ENCODE measurements around the gene CRY1.
"Not testable (repeated sequence)": the region's sequence is repeated elsewhere in the genome, so short reads cannot be mapped to it uniquely, and the experiment has no call there.

The CRY1 gene

DNA sequence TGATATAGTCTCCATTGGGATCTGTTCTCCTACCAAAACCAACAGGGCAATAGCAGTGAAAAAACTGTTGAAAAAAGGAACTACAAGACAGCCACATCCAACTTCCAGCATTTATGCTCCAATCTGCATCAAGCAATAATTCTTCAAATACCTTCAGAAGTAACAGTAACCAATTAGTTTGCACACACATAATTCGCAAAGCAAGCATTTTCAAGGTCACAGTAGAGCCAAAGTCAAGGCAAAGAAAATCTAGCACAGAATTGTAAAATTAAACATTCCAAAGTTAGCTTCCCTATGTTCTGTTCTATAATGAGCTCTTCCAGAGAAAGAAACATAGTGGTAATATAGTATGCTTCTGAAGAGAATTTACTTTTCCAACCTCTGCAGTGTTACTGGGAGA is 95.4 kb downstream of the CRY1 start:
- FAIRE-seq = no peak

DNA sequence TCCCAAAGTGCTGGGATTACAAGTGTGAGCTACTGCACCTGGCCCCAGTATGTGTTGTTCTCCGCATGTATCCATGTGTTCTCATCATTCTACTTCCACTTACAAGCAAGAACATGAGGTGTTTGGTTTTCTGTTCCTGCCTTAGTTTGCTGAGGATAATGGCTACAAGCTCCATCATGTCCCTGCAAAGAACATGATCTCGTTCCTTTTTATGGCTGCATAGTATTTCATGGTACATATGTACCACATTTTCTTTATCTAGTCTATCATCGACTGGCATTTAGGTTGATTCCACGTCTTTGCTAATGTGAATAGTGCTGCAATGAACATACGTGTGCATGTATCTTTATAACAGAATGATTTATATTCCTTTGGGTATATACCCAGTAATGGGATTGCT is 97.2 kb downstream of the CRY1 start:
- FAIRE-seq = not testable (repeated sequence)

DNA sequence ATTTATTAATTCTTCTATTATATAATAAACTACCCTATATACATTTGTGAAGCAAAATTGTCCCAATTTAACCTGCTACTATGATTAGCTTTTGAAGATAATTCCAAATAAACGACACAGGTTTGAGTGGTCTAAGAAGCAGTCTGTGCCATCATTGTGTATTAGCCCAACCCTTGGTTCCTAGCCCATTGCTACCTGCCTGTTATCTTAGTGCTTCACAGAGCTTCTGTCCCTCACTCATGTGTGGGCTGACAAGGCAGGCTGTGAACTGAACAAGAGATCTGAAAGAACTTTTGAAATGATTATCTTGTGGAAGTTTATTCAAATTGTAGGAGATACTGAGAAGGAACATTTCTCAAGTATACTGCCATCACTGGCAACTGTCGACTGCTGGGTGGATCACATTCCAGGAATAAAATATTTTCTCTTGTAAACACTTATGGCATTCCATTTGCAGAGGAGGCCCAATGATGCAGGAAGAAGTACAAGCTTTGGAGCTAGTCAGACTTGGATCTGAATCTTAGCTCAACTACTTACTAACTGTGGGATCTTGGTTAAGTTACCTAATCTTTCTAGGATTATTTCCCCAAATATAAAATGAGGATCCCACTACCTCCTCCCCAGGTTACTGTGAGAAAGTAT is 98.6 kb downstream of the CRY1 start:
- no peak for FAIRE-seq

DNA sequence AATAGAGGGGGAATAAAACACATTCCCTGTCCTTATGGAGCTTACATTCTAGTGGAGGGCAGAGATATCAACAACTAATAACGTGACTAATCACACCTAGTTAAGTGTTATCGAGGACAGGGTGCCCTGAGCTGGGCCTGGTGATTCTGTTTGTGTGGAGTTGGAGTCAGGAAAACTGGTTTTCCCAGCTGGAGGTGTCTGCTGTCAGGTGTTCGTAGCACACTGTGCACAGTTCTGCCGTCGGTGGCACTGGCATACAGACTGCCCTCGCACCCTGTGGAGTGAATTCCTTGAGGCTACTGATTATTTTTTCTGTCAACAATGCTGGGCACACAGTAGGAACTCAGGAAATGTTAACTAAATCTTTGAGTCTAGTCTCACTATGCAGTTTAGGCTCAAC is 105.5 kb downstream of the CRY1 start:
- no peak for FAIRE-seq

DNA sequence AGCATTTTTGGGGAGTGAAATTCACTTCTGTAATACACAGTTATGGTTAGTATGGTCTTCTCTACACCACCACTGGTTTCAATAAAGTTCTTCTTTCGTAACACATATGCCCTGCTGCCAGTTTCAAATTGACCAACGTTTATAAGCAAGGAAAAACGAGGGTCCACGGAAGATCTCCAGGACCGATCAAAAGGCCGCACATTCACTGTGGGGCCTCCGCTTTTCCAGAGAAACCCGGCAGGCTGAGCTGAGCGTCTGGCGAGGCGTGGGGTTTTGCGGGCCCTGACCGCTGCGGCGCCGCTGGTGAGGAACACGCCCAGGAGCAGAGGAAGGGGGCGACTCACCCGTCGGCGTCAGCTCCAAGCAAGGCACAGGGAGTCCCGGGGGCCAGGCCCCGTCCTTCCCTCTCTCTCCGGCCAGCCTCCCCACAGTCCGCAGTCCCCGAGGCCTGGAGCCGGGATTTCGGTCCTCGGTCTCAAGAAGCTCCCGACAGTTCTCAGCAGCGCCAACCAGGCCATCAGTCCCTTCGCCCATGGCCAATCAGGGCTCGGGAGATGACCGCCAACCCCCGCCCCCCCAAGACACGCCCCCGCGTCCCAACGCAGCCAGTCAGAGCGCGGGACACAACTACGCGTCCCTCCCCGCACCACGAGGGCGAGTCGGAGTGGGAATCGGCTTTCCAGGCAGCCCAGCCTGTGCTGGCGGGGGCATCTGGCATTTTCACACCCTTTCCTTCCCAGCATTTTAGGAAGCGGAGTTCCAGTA is 106.5 kb downstream of the CRY1 start, which contains the start of gene MTERF2:
TSS of gene MTERF2 (minus strand) at position 522 of the 765 bp plus-strand sequence. CDS start 8,432 bp downstream, outside the sequence.
- FAIRE-seq = no peak

DNA sequence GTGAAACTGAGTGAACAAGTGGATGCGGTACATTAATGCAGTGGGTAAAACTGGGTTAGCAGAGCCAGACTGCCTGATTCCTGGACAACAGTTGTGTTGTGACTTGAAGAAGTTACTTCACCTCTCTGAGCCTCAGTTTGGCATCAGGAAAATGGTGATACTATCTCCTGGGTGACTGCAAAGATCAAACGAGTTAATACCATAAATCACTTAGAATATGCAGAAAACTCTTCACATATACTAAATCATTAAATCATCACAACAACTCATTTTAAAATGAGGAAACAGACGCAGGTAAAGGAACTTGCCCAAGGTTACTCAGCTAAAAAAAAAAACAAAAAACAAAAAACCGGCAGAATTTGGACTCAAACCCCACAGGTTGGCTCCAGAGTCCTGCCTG is 107.2 kb downstream of the CRY1 start:
- no peak for FAIRE-seq

DNA sequence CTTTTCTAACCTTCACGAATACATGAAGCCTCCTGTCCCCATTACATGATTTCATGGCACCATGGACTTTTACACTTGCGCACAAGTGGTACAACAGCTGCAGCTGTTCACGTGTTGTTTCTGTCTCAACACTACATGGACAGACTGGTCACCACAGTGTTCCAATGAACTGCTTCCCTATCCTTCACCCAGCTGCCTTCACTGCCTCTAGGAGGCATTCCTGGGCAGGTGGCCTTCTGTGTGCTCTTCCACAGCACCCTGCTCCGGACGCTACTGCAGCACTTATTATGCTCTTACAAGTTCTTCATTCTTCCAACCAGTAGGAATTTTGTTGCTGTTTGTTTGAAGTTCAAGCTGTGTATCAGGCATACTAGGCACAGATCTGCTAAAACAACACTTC is 107.9 kb downstream of the CRY1 start:
- FAIRE-seq = no peak

DNA sequence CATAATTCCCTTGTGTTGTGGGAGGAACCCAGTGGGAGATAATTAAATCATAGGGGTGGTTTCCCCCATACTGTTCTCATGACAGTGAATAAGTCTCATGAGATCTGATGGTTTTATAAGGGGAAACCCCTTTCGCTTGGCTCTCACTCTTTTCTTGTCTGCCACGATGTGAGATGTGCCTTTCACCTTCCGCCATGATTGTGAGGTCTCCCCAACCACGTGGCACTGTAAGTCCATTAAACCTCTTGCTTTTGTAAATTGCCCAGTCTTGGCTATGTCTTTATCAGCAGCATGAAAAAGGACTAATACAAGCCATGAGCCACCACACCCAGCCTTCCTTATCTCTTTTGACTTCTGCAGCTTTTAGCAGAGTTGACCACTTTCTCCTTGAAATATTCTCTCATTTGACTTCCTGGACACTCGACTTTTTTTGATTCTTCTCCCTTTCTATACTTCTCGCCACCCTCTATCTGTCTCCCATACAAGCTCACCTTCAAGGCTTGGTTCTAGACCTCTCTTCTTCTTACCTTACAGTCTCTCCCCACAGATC is 108.7 kb downstream of the CRY1 start:
- FAIRE-seq = no peak

DNA sequence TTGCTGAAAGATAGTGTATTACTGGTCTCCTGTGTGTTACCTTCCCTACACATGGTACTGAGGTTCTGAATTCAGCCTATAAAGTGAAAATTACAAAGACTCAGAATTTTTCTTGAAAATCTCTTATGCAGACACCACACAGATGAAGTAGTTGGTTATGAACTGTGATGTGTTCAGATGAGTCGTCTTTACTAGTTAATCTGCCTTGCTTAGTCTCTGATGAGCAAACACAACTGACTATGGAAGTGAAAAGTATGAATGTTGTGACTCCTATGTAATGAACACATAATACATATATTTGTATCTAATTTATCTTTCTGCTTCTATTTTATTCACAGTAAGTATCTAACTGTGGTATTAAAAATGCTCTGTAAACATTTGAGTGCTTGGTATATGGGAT is 111.1 kb downstream of the CRY1 start:
- no peak for FAIRE-seq

DNA sequence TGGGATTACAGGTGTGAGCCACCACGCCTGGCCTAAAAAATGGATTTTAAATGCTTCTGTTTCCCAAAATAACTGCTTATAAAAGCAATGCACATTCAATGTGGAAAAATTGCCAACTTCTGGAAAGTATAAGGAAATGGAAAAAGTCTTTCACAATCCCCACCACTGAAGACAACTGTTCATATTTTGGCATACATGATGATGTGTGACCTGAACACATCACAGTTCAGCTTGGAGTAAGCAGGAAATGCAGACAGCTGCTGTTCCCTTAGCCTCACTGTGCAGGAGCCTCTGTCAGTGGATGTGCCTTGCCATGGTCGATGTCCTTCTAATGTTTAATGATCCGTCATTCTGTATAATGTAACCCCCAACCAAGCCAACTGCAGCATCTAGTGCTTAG is 111.6 kb downstream of the CRY1 start:
- no peak for FAIRE-seq

DNA sequence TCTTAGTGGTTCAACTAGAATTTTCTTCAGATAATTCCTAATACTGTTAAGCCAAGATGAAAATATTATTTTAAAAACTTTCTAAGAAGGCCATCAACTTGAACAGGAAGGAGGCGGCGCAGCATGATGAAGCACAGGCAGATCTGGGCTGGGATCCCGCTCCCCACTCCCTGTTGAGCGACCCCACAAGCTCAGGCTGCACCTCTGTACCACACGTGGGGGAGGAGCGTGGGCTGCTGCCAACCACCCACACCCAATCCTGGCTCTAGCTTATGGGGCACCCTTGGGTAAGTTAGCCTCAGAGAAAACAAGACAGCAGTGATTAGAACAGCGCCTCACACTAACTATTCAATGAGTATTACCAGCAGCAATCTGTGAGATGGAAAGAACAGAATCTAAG is 112.4 kb downstream of the CRY1 start:
- no peak for FAIRE-seq

DNA sequence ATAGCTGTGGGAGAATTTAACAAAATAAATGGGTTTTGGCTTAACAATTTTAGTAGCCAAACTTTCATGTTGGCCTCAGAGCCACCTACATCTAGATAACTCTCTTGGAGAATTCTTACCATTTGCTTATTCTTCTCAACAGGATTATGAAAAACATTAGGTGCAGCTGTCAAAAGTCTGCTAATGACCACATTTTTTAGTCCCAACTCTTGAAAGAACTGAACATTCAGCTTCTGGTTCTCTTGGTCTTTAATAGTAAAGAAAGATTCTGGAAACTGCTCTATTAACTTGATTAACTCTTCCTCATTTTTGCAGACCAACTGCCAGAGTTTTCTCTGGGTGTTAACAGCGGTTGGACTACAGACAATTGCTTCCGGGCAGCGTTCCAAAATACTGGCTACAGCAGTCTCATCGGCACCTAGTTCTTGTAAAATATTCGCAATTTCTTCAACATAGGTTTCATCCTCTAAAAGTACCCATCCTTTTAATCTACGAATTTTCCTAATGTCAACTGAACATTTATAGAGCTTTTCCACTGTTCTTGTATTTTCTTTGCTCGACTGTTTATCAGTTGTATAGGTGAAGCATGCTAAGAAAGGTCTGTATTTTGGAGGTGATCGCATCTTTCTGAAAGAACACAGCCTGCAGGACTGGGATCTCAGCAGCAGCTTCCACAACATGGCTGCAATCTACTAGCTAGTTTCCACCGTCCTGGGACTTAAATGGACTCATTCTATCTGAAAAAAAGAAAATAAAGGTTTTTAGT is 115.1 kb downstream of the CRY1 start:
- peak; percentile 76 for FAIRE-seq

DNA sequence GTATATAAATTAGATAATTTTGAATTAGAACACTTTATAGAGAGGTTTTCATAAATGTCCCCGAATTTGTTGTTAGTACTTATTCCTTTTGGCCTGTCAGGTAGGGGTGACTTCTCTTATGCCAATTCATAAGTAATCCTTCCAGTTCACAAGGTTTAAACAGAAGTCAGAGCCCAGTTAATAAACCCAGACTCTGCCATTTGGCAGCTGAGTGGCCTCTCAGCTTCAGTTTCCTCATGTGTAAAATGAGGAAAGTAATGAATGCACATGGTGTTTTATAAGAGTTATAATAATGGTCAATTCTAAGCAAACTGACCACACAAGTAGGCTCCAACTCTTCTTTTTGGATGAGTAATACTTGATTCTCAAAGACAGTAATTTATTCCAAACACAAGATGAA is 116.7 kb downstream of the CRY1 start:
- FAIRE-seq = no peak

DNA sequence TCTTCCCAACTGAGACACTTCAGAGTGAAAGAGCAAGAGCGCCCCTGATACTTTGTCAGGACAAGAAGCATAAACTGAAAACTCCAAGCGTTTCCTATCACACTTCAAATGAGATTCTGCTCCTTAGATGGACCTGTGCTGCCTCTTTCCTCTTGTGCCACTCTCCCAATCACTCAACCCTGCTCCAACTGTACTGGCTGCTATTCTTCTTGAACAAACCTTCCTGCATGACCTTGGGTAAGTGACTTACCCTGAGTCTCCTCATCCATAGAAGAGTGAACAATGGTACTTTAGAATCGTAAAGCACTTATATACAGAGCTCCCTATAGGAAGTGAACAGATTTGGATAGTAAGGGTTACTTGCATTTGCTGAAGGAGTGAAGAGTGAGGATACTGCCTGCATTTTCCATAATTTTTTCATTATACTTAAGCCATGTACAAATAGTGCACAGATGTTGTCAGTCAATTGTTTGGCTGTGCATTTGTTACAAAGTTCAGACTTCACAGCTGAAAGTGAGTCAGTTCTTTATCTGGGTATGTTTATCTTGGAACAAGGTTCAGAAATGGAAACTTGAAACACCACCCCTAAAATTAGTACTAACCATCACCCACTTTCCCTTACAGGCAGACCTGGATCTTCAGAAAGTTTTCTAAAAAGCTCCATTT is 117.2 kb downstream of the CRY1 start:
- FAIRE-seq = no peak

DNA sequence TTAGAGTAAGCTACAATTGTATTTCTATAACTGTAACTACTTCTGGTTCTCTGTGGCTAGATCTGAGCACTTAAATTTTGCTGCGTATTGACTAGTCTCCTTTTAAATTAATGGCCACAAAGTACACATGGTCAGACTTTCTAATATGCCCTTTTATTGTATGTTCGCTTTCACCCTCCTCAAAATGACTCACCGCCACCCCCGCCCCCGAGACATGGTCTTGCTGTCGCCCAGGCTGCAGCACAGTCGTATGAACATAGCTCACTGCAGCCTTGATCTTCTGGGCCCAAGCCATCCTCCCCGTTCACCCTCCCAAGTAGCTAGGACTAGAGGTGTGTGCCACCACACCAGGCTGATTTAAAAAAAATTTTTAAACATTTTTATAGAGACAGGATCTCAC is 118.3 kb downstream of the CRY1 start:
- no peak for FAIRE-seq

DNA sequence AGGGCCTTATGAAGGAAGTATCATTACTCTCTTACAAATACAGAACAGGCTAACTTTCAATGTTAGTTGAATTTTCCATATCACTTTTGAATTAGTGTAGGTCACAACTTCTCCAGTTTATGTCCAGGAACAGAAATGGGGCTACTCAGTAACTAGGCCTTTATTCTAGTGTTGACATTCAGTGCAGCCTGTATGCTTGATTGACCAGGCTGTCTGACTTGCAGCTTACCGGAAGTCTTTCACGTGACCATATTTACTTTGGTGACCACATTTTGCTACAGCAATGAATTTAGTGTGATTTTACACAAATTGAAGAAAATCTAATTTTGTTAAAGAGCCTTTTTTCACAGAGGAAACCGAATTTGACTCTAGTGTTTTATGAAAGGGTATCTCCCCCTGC is 118.8 kb downstream of the CRY1 start:
- FAIRE-seq = peak; percentile 98

DNA sequence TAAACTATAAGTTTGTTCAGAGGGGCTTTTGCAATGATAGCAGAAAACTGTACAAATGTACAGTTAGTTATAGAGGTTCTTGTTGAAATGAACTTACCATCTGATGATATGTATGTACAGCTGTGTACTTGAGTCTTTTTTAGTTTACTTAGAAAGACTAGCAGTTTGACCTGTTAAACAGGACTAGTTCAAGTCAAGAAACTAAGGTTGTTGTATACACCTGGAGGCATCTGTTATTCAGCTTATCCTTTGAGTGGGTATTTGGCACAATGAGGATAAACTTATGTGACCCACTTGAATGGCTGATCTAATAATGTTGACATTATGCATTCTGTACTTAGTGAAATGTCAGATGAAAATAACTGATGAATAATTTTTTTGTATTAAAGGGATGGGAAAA is 119.8 kb downstream of the CRY1 start:
- no peak for FAIRE-seq

DNA sequence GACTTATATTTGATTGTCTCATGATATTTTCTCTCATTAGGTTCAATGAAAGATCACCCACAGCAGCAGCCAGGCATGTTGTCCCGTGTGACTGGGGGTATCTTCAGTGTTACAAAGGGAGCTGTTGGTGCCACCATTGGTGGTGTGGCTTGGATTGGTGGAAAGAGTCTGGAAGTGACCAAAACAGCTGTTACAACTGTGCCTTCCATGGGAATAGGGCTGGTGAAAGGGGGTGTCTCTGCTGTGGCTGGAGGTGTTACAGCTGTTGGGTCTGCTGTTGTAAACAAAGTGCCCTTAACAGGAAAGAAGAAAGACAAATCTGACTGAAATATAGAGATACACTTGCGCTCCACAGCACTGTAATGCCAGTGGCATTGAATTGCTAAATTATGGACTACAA is 122.3 kb downstream of the CRY1 start:
- no peak for FAIRE-seq

DNA sequence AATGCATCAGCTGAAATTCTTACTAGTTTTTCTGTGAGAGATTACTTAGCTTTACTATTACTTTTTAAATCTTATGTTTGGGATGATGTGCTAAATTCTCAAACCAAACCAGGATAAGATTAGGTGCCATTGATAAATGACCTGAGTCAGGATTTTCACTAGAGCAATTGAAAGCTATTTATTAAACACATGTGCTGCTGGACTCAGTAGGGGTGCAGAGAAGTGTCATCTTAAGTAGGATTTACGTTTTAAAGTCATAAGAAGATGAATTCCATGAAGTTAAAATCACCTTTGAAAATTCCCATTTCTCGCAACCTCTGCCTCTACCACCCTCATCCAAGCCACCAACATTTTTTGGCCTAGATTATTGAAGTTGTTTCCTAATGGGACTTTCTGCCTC is 128.8 kb downstream of the CRY1 start:
- FAIRE-seq = no peak

DNA sequence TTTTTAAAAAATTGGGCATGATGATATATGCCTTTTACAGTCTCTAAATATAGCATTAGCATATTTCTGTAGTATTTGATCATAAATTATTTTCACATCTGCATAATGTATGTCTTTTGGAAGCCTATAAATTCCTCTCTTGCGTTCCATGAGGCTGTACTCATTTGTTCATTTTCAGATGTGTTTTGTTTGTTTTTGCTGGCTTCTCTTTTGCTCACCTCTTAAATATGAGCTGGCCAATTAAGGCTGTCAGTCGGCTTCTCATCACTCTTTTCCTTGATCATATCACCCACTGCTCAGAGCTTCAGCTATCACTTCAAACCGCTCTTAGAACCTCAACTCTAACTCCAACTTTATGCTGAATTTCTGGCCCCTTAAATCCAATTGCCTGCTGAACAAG is 131.1 kb downstream of the CRY1 start:
- FAIRE-seq = no peak

DNA sequence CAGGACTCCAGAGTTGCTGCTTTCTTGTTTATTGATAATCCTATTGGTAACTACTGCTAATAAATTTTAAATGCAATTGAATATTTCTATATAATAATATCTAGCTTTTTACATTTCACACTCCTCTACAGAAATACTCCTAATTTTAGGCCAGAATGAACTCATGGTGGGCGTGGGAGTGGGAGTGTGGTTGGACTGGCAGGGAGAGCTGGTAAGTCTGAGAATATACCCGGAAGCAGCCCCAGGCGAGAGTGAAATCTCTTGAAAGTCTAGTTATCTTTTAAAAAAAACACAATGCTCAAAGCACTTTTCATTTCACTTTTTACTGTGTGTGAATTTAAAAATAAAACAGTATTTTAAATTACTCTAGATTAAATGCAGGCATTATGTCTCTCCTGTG is 132.9 kb downstream of the CRY1 start:
- FAIRE-seq = no peak

DNA sequence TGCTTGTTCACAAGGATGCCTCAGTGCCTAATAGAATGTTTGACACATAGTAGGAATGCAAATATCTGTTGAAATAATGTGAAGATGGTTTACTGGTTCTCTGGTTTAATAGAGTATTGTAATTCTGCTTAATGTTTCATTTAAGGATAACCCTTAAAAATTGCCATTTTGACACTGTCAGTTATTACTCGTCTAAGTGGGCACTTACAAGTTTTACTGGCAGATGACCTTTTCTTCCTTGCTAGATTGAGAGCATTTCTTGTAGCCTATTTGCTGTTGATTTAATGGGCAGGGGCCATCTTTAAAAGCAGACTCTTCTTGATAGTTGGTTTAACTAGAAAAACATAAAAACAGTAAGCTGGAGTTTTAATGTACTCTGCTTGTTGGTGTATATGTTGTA is 135.8 kb downstream of the CRY1 start:
- FAIRE-seq = no peak

DNA sequence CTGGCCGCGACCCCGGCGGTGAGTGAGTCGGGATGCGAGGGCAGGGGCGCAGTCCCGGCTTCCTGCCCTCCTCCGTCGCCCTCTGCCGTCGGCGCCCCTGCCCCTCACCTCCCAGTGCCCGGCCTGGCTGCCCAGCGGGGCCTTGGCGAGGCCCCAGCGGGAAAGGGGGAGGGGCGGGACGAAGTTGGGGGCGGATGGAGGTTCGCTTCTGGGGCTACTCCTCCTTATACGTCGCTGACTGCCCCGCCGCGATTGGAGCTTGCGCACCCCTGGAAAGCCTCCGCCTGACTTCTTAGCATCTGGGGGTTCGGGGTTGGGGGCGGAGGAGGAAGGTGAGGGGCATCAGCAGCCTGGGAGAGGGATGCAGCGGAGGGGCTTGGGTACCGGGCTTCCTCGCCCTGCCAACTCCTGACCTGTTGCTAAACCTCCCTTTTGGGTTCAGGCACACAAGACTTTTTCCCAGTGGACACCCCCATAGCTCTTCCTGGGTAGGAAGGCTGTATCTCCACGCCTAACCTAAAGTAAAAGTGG is 137.2 kb downstream of the CRY1 start:
- FAIRE-seq = no peak

All from islet of Langerhans (tissue), 1 donor.